CD4-positive, alpha-beta memory T cell (primary cell): ENCODE results near the gene EPHB2. TPM values are rescaled to one million over a fixed set of nuclear protein-coding genes. Genes with fewer than 3 reads are reported as not detected.

Experiments
- CTCF ChIA-PET: fragments of 350-600 bp; sonication (Branson Sonifier 250); formaldehyde crosslinking; loops from one replicate; lab custom pipeline; 2021; ENCODE audit warnings: inconsistent platforms; ENCODE audit not compliant: partially characterized antibody; lab: Charles Lee
- POLR2A ChIA-PET: fragments of 350-600 bp; sonication (Branson Sonifier 250); formaldehyde crosslinking; loops from one replicate; lab custom pipeline; 2021; ENCODE audit not compliant: partially characterized antibody; lab: Charles Lee
- DNase-seq, 5 donors: peaks; one replicate each; pipeline versions ENCODE4 v3.0.0 to v3.0.0-alpha.2; 2020 to 2022; ENCODE audit warnings: mixed read lengths in 1 of 5
- H3K27ac ChIP-seq: one replicate; pipeline ENCODE4 v1.7.0; 2013; ENCODE audit warnings: low read depth, low read length
- H3K27me3 ChIP-seq: 2 replicates; pipeline ENCODE4 v1.7.0; 2013; ENCODE audit warnings: mild to moderate bottlenecking, low read length, moderate library complexity; ENCODE audit not compliant: insufficient read depth
- H3K36me3 ChIP-seq: 2 replicates; pipeline ENCODE4 v1.7.0; 2013; ENCODE audit warnings: mild to moderate bottlenecking, low read length, moderate library complexity; ENCODE audit not compliant: insufficient read depth
- H3K4me1 ChIP-seq: 2 replicates; pipeline ENCODE4 v1.7.0; 2013; ENCODE audit warnings: mild to moderate bottlenecking, low read length, moderate library complexity; ENCODE audit not compliant: insufficient read depth
- H3K4me3 ChIP-seq, 2 donors: one replicate each; pipeline ENCODE4 v1.7.0; 2013; ENCODE audit warnings: low read length in 2 of 2, mild to moderate bottlenecking in 1 of 2
- H3K9me3 ChIP-seq, 2 donors: one replicate each; pipeline ENCODE4 v1.7.0; 2013; ENCODE audit warnings: low read length in 2 of 2, control low read depth in 1 of 2; ENCODE audit not compliant: control insufficient read depth in 1 of 2
- H3K27ac Mint-ChIP-seq, 7 donors: one replicate each; pipeline ENCODE4 v1.8.0; 2020 to 2021; ENCODE audit warnings: mixed read lengths in 7 of 7, mild to moderate bottlenecking in 6 of 7, inconsistent platforms in 3 of 7, moderate library complexity in 3 of 7
- H3K27me3 Mint-ChIP-seq, 2 donors: one replicate each; pipeline ENCODE4 v1.8.0; 2020 to 2021; ENCODE audit warnings: mixed read lengths in 2 of 2
- H3K36me3 Mint-ChIP-seq, 2 donors: one replicate each; pipeline ENCODE4 v1.8.0; 2020 to 2021; ENCODE audit warnings: mixed read lengths in 2 of 2, inconsistent platforms in 1 of 2, mild to moderate bottlenecking in 1 of 2
- H3K4me1 Mint-ChIP-seq, 4 donors: one replicate each; pipeline ENCODE4 v1.8.0; 2020 to 2021; ENCODE audit warnings: mixed read lengths in 4 of 4, mild to moderate bottlenecking in 1 of 4
- H3K4me3 Mint-ChIP-seq, 8 donors: one replicate each; pipeline ENCODE4 v1.8.0; 2020 to 2021; ENCODE audit warnings: mixed read lengths in 8 of 8, mild to moderate bottlenecking in 7 of 8, moderate library complexity in 6 of 8, inconsistent platforms in 3 of 8
- H3K9me3 Mint-ChIP-seq, 8 donors: one replicate each; pipeline ENCODE4 v1.8.0; 2020 to 2021; ENCODE audit warnings: mixed read lengths in 8 of 8, mild to moderate bottlenecking in 5 of 8, inconsistent platforms in 3 of 8, moderate library complexity in 1 of 8
- intact Hi-C: fragments of 100-400 bp; cut with micrococcal nuclease; formaldehyde crosslinking; loops from one replicate; pipeline ENCODE4 v1.15.1; 2023
- polyA plus RNA-seq, 2 donors: library from polyadenylated mRNA; unstranded; fragments of 300-500 nt; fragmentation: Illumina TruSeq; gene quantifications; one replicate each; pipeline ENCODE4 v1.2.3, GENCODE V29; 2021
- total RNA-seq, 2 experiments: library from RNA; stranded (reverse); gene quantifications; one replicate each; pipeline ENCODE4 v1.2.3, GENCODE V29; 2021

The EPHB2 gene
- total and polyA plus RNA-seq, 4 experiments from 2014 or later: 0.35 to 0.36 TPM; not detected in 2

- POLR2A ChIA-PET: no interaction called here
- H3K27ac ChIP-seq: no peak overlapping the region
- no peaks in the 10 kb centered on the region for H3K9me3 ChIP-seq
- Mint-ChIP-seq H3K27ac (no peak overlapping the region), H3K9me3 (peaks cover 0 to 3% (median 0%) of the 10 kb centered on the region in 8 donors), H3K27me3 (peaks cover 15 to 18% of the 10 kb centered on the region in 2 donors), H3K36me3 (no peaks in the 10 kb centered on the region), H3K4me3 (no peak overlapping the region), H3K4me1 (no peaks in the 10 kb centered on the region)
- CTCF ChIA-PET: no interaction called here
- H3K36me3 ChIP-seq: no peaks in the 10 kb centered on the region
- H3K4me1 ChIP-seq: no peaks in the 10 kb centered on the region
- H3K27me3 ChIP-seq: no peaks in the 10 kb centered on the region
- DNase-seq: no peak
- no peak overlapping the region for H3K4me3 ChIP-seq
- intact Hi-C loops: no loop called here
These were observed 154.2 kb downstream of the EPHB2 start for GRCh38 chr1:22864886-22865285.

DNA sequence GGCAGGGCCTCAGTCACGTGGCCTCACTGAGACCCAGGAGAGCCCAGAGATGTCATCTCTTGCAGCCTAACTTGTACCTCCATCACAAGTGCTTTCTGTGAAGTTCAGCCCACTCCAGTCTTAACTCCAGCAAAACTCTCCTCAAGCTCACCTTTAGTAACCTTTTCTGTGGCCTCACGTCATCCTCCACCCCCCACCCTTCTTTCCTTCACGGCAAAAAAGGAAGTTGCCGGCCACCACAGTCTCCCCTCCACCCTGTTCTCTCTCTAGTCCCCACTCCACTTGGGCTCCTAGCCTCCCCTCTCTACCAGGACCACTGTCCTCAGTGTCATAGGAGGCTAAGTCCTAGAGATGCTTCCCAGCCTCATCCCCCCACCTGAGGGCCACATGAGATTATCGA, 155.1 kb downstream of the EPHB2 start:
- Mint-ChIP-seq H3K36me3 (no peaks in the 10 kb centered on the region), H3K27me3 (peaks cover 15 to 18% of the 10 kb centered on the region in 2 donors), H3K9me3 (peaks cover 0 to 3% (median 0%) of the 10 kb centered on the region in 8 donors), H3K27ac (no peak overlapping the region), H3K4me3 (no peak overlapping the region), H3K4me1 (no peaks in the 10 kb centered on the region)
- H3K9me3 ChIP-seq: no peaks in the 10 kb centered on the region
- H3K27ac ChIP-seq: no peak overlapping the region
- no peaks in the 10 kb centered on the region for H3K36me3 ChIP-seq
- POLR2A ChIA-PET: no interaction called here
- CTCF ChIA-PET: no interaction called here
- no peaks in the 10 kb centered on the region for H3K4me1 ChIP-seq
- DNase-seq: no peak
- no peak overlapping the region for H3K4me3 ChIP-seq
- intact Hi-C loops: no loop called here
- no peaks in the 10 kb centered on the region for H3K27me3 ChIP-seq

DNA sequence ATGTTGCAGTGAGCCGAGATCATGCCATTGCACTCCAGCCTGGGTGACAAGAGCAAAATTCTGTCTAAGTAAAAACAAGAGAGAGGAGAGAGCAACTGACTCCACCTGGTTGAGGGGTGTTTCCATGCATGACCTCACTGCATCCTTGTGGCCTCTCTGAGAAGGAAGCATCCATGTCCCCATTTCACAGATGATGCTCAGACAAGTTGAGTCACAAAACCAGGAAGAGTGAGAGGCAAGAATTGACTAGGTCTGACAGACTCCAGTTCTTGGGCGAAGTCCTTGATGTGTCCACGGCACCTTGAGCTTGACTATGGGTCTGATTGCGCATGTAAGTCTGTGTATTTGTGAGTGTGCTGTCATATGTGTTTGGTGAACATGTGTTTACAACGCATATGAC, 156.2 kb downstream of the EPHB2 start:
- POLR2A ChIA-PET: no interaction called here
- H3K4me3 Mint-ChIP-seq: no peak overlapping the region
- H3K27ac Mint-ChIP-seq: no peak overlapping the region
- H3K4me3 ChIP-seq: no peak overlapping the region
- no peak overlapping the region for H3K27ac ChIP-seq
- H3K36me3 Mint-ChIP-seq: no peaks in the 10 kb centered on the region
- intact Hi-C loops: no loop called here
- H3K27me3 Mint-ChIP-seq: peaks cover 15 to 18% of the 10 kb centered on the region in 2 donors
- H3K4me1 Mint-ChIP-seq: no peaks in the 10 kb centered on the region
- CTCF ChIA-PET: no interaction called here
- peaks cover 0 to 3% (median 0%) of the 10 kb centered on the region in 8 donors for H3K9me3 Mint-ChIP-seq
- no peak for DNase-seq
- H3K9me3 ChIP-seq: no peaks in the 10 kb centered on the region
- no peaks in the 10 kb centered on the region for H3K4me1 ChIP-seq
- H3K36me3 ChIP-seq: no peaks in the 10 kb centered on the region
- no peaks in the 10 kb centered on the region for H3K27me3 ChIP-seq

DNA sequence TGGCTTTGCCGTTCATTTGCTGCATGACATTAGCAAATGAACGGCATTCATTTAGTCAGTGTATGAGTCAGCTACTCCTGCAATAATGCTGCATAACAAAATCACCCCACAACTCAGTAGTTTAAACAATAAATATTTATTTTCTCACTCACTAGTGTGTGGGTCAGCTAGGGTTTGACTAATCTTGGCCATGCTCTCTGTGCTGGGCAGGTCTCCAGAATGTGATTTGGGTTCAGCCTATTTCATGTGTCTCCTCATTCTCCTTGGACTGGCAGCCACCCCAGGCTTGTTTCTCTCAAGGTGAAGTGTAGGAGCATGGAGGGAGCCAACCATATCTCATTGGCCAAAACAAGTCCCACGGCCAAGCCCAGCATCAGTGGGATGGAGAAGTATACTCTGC, 157.7 kb downstream of the EPHB2 start:
- intact Hi-C loops: no loop called here
- H3K36me3 ChIP-seq: no peaks in the 10 kb centered on the region

DNA sequence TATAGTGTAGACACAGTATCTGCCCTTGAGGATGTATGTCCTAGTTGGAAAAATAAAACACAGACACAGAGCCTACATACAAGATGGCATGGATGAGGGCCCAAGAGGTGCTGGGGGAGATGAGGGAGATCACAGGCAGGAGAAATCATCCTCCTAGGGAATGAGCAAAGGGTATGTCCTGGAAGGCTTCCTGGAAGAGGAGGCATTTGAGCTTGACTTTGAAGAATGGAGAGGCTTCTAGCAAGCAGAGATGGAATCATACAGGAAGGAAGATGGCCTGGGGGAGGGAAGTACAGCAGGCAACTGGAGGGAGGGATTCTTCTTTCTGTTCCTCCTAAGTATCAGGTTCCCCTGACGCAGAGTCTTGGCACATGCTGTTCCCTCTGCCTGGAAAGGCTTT, 158.7 kb downstream of the EPHB2 start:
- CTCF ChIA-PET: no interaction called here

More for the DNA sequence above, 157.7 kb downstream of the EPHB2 start:
- H3K4me1 ChIP-seq: no peaks in the 10 kb centered on the region
- no peaks in the 10 kb centered on the region for H3K36me3 Mint-ChIP-seq
- CTCF ChIA-PET: no interaction called here
- DNase-seq: no peak
- H3K9me3 Mint-ChIP-seq: peaks cover 0 to 3% (median 0%) of the 10 kb centered on the region in 8 donors
- no peak overlapping the region for H3K4me3 Mint-ChIP-seq
- no peak overlapping the region for H3K4me3 ChIP-seq
- no peak overlapping the region for H3K27ac ChIP-seq
- no peaks in the 10 kb centered on the region for H3K27me3 ChIP-seq
- H3K4me1 Mint-ChIP-seq: no peaks in the 10 kb centered on the region
- POLR2A ChIA-PET: no interaction called here
- H3K27me3 Mint-ChIP-seq: peaks cover 15 to 18% of the 10 kb centered on the region in 2 donors
- H3K27ac Mint-ChIP-seq: no peak overlapping the region
- H3K9me3 ChIP-seq: no peaks in the 10 kb centered on the region

DNA sequence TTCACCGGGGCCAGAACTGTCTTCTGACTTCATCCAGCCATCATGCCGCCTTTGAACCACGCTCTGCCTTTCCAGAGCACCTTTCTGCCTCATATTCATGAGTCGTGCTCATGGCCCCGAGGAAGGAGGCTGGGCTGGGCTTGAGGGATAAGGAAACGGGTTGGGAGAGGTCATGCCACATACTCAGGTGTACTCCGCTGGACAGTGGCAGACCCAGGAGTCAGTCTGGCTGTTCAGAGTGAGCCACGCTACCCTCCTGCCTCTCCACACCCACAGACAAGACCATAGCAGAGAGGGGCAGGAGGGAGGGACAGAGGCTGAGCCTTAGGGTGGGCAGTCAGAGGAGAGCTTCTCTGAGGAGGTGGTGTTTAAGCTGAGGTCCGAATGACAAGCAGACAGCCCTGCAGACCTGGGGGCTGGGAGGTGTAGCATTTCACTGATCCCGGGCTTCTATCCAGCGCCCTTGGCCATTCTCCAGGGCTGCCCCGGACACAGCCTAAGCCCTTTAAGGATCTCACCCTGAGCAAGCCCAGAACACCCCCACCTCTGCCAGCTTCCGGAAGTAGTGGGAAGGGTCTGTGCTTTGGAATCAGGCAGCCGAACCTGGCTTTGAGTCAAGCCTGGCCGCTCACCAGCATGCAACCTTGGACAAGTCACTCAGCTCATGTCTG, 159.7 kb downstream of the EPHB2 start:
- peaks cover 0 to 3% (median 0%) of the 10 kb centered on the region in 8 donors for H3K9me3 Mint-ChIP-seq
- no peaks in the 10 kb centered on the region for H3K4me1 ChIP-seq
- H3K27ac ChIP-seq: no peak overlapping the region
- H3K36me3 Mint-ChIP-seq: no peaks in the 10 kb centered on the region
- CTCF ChIA-PET: interaction anchor here (1.8 kb wide), 1 partner anchor 15 kb away, joined by 4 read pairs; no protein-coding TSS in a partner anchor
- POLR2A ChIA-PET: no interaction called here
- peaks cover 15 to 21% of the 10 kb centered on the region in 2 donors for H3K27me3 Mint-ChIP-seq
- intact Hi-C loops: no loop called here
- no peaks in the 10 kb centered on the region for H3K27me3 ChIP-seq
- H3K9me3 ChIP-seq: no peaks in the 10 kb centered on the region
- no peaks in the 10 kb centered on the region for H3K36me3 ChIP-seq
- no peak for DNase-seq
- no peaks in the 10 kb centered on the region for H3K4me1 Mint-ChIP-seq
- H3K4me3 ChIP-seq: no peak overlapping the region
- no peak overlapping the region for H3K4me3 Mint-ChIP-seq
- no peak overlapping the region for H3K27ac Mint-ChIP-seq

More for the DNA sequence above, 158.7 kb downstream of the EPHB2 start:
- Histone ChIP-seq H3K4me1 (no peaks in the 10 kb centered on the region), H3K27ac (no peak overlapping the region), H3K36me3 (no peaks in the 10 kb centered on the region), H3K9me3 (no peaks in the 10 kb centered on the region), H3K27me3 (no peaks in the 10 kb centered on the region), H3K4me3 (no peak overlapping the region)
- Mint-ChIP-seq H3K4me1 (no peaks in the 10 kb centered on the region), H3K9me3 (peaks cover 0 to 3% (median 0%) of the 10 kb centered on the region in 8 donors), H3K36me3 (no peaks in the 10 kb centered on the region), H3K4me3 (no peak overlapping the region), H3K27ac (no peak overlapping the region), H3K27me3 (peaks cover 15 to 18% of the 10 kb centered on the region in 2 donors)
- POLR2A ChIA-PET: no interaction called here
- intact Hi-C loops: no loop called here
- DNase-seq: no peak

GRCh38 chr1:22872981-22873664, 162.5 kb downstream of the EPHB2 start:
- no peaks in the 10 kb centered on the region for H3K4me1 ChIP-seq
- H3K36me3 Mint-ChIP-seq: no peaks in the 10 kb centered on the region
- intact Hi-C loops: no loop called here

More at GRCh38 chr1:22872981-22873664, 162.5 kb downstream of the EPHB2 start:
- no peaks in the 10 kb centered on the region for H3K36me3 ChIP-seq
- peaks cover 6 to 10% of the 10 kb centered on the region in 2 donors for H3K27me3 Mint-ChIP-seq
- ChIA-PET CTCF (no interaction called here), POLR2A (no interaction called here)
- DNase-seq: no peak
- no peak overlapping the region for H3K4me3 ChIP-seq
- no peak overlapping the region for H3K27ac Mint-ChIP-seq
- no peaks in the 10 kb centered on the region for H3K9me3 ChIP-seq
- H3K4me3 Mint-ChIP-seq: no peak overlapping the region
- no peak overlapping the region for H3K27ac ChIP-seq
- no peaks in the 10 kb centered on the region for H3K9me3 Mint-ChIP-seq
- no peaks in the 10 kb centered on the region for H3K27me3 ChIP-seq
- H3K4me1 Mint-ChIP-seq: no peaks in the 10 kb centered on the region
